Coronary artery (tissue), 2 donors: ENCODE results near the gene OTULINL.

Experiments
- DNase-seq: peaks from one replicate; pipeline ENCODE4 v3.0.0-alpha.2; 2017; ENCODE audit warnings: low spot score
- H3K27ac ChIP-seq, 2 donors: fragments of 200-600 bp; sonication (generic); one replicate each; pipeline ENCODE4 v1.5.1; 2016 to 2019
- H3K4me3 ChIP-seq: fragments of 200-600 bp; sonication (generic); 2 replicates; pipeline ENCODE4 v1.5.1; 2016; ENCODE audit warnings: mild to moderate bottlenecking, moderate library complexity
- CTCF ChIP-seq: fragments of 200-600 bp; sonication (generic); IDR thresholded peaks from one replicate; pipeline ENCODE4 v1.5.1; 2019; ENCODE audit warnings: antibody characterized with exemption

Gene OTULINL

GRCh38 chr5:14590949-14591348 is 9.4 kb downstream of the OTULINL start:
- no peak for TF ChIP-seq CTCF
- DNase-seq, result no peak
- H3K27ac ChIP-seq, result no peak overlapping the region
- no peak overlapping the region for H3K4me3 ChIP-seq

DNA sequence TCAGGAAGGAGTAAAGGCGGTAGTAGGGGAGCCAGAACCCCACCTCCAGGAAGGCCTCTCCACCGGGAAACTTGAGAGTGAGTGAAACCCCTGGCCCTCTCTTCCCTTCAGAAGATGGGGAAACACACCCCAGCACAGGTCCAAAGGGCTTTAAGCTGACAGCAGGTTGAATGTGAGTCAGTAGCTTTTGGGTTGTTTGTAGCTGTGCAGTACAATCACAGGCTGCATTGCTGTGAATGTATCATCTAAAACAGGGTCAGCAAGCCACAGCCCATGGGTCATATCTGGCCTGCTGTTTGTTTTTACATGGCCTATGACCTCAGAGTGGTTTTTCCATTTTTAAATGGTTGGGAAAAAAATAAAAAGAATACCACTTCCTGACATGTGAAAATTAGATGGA is 10.0 kb downstream of the OTULINL start:
- no peak for TF ChIP-seq CTCF
- Histone ChIP-seq H3K27ac (no peak overlapping the region), H3K4me3 (no peak overlapping the region)
- DNase-seq, result no peak

DNA sequence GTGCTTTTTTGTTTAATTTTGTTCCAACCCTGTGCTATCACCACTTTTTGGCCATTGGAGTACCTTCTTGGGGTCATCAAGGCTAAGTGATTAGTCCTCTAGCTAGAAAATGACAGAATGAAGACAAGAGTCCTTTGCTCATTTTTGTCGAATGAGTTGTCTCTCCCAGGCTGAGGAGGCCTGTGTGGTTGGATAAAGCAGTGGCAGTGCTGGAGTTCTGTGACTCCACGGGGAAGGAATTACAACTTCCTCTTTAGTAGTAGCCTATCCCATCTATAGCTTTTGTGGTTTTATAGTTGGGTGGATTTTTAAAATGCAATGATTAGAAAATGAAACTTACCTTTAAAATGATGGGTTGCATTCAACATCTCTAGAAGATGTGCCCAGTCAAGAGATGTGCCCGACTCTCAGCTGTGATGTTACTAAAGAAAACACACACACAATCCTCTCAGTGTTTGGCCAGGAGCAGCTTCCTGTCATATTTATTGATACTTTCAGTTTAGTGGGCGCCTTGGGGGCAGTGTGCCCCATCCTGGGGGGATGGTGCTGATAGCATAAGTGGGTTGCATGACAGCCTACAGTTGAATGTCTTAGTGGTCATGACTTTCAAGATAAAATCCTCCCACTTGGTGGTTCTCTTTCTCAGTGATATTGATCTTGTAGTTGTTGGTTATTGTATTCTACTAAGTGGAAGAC is 11.9 kb downstream of the OTULINL start:
- H3K4me3 ChIP-seq, result no peak overlapping the region
- TF ChIP-seq CTCF, result no peak
- H3K27ac ChIP-seq, result no peak overlapping the region
- DNase-seq, result no peak

- Histone ChIP-seq H3K27ac (peak overlapping the region in 1 of 2 donors; percentile 70), H3K4me3 (no peak overlapping the region)
- no peak for DNase-seq
- no peak for TF ChIP-seq CTCF
Measured at GRCh38 chr5:14594378-14595074, 12.9 kb downstream of the OTULINL start.

DNA sequence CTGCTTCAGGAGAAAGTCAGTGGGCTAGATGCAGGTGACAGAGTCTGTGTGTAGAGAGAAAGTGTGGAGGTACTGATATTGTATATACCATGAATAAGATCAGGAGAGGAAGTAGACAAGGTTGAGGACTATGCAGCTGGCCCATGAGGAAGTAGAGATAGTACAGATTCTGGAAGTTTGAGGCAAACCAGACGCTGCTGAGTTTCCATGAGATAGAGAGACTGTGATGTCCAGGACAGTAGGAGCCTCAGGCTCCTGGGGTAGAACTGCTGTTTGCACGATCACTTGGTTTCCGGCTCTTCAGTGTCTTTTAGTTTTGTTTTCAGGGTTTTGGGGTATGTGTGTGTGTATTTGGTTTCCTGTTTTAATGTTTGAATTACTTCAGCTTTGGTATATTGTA is 13.6 kb downstream of the OTULINL start:
- no peak for DNase-seq
- peak overlapping the region in 1 of 2 donors; percentile 70 for H3K27ac ChIP-seq
- no peak for TF ChIP-seq CTCF

DNA sequence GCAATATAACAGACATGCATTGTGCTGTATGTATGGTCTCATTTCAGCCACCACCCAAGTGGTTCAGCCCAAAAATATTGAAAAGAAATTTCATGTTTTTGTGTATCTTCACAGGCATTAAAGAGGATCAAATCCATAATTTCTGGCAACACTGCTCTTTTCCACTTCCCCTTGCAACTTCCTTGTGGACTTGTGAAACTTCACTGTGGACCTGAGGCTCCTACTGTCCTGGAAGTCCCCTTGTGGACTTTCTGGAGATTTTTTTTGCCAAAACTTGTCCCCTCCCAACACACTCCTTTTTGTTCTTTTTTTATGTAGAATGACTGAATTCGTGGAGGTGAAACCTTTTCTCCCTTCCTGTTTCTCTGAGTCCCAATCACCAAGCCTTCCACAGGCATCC is 14.3 kb downstream of the OTULINL start:
- Histone ChIP-seq H3K27ac (no peak overlapping the region), H3K4me3 (no peak overlapping the region)
- TF ChIP-seq CTCF, result no peak
- DNase-seq, result no peak

More for the DNA sequence above, 13.6 kb downstream of the OTULINL start:
- no peak overlapping the region for H3K4me3 ChIP-seq

GRCh38 chr5:14597080-14597479 is 15.5 kb downstream of the OTULINL start:
- TF ChIP-seq CTCF, result no peak
- Histone ChIP-seq H3K27ac (no peak overlapping the region), H3K4me3 (no peak overlapping the region)
- no peak for DNase-seq
